T-cell (primary cell): ENCODE measurements around the gene CIC. TPM values are rescaled to one million over a fixed set of nuclear protein-coding genes. Genes with fewer than 3 reads are reported as not detected.
A peak's percentile ranks its signal among the peaks of the same experiment; 100 is the strongest.

Experiments used
- ATAC-seq, 4 experiments: fragments of 200-7000 bp in 3 of 4; fragments of 150-1000 bp in 1 of 4; cut with Tn5 transposase; replicated peaks in 1 of 4; 1 replicate in 3 of 4; 2 replicates in 1 of 4; pipeline ENCODE4 v1.10.0; 2021; ENCODE audit warnings: moderate library complexity in 3 of 4, mild to moderate bottlenecking in 2 of 4, moderate number of reproducible peaks in 1 of 4
- CTCF ChIA-PET, 2 donors: fragments of 300-600 bp; sonication (Branson Sonifier 250); formaldehyde crosslinking; loops; one replicate each; lab custom pipeline; 2022; ENCODE audit warnings: antibody characterized with exemption in 2 of 2; lab: Charles Lee
- POLR2A ChIA-PET, 2 donors: fragments of 300-600 bp; sonication (Branson Sonifier 250); formaldehyde crosslinking; loops; one replicate each; lab custom pipeline; 2022; ENCODE audit warnings: antibody characterized with exemption in 2 of 2; lab: Charles Lee
- DNase-seq, 35 experiments: peaks; one replicate each; pipeline versions ENCODE4 v3.0.0 to v3.0.0-alpha.2; 2013 to 2023
- H3K27ac ChIP-seq: one replicate; pipeline ENCODE4 v1.5.1; 2013; ENCODE audit warnings: low read length
- H3K27me3 ChIP-seq, 2 experiments: replicated peaks in 1 of 2; 1 replicate in 1 of 2; 2 replicates in 1 of 2; pipeline versions ENCODE4 v1.6.1 to v1.7.0; 2013; ENCODE audit warnings: low read length in 1 of 2, mixed read lengths in 1 of 2; ENCODE audit not compliant: control insufficient read depth in 2 of 2, insufficient read depth in 2 of 2; ENCODE audit errors: extremely low read depth in 1 of 2
- H3K36me3 ChIP-seq, 2 donors: 1 replicate in 1 of 2; 2 replicates in 1 of 2; pipeline versions ENCODE4 v1.6.1 to v1.7.0; 2013; ENCODE audit warnings: low read length in 1 of 2; ENCODE audit not compliant: control insufficient read depth in 2 of 2, insufficient read depth in 1 of 2; ENCODE audit errors: extremely low read depth in 1 of 2
- H3K4me1 ChIP-seq, 2 experiments: 1 replicate in 1 of 2; 2 replicates in 1 of 2; pipeline versions ENCODE4 v1.6.1 to v1.7.0; 2013; ENCODE audit warnings: low read length in 2 of 2, mixed read lengths in 1 of 2; ENCODE audit not compliant: insufficient read depth in 2 of 2, control insufficient read depth in 1 of 2; ENCODE audit errors: extremely low read depth in 1 of 2
- H3K4me3 ChIP-seq, 2 donors: 1 replicate in 1 of 2; 2 replicates in 1 of 2; pipeline versions ENCODE4 v1.5.1 to v1.7.0; 2013; ENCODE audit warnings: mild to moderate bottlenecking in 2 of 2, low read length in 1 of 2, moderate library complexity in 1 of 2; ENCODE audit not compliant: control insufficient read depth in 1 of 2; ENCODE audit errors: extremely low read depth in 1 of 2
- H3K9me3 ChIP-seq: 2 replicates; pipeline ENCODE4 v1.7.0; 2013
- H3K27ac Mint-ChIP-seq, 2 donors: one replicate each; pipeline ENCODE4 v1.8.0; 2020 to 2021; ENCODE audit warnings: mild to moderate bottlenecking in 2 of 2, mixed read lengths in 2 of 2
- H3K27me3 Mint-ChIP-seq, 2 donors: one replicate each; pipeline ENCODE4 v1.8.0; 2021 to 2022; ENCODE audit warnings: mixed read lengths in 2 of 2
- H3K36me3 Mint-ChIP-seq: one replicate; pipeline ENCODE4 v1.8.0; 2021; ENCODE audit warnings: mixed read lengths
- H3K4me1 Mint-ChIP-seq, 3 donors: one replicate each; pipeline ENCODE4 v1.8.0; 2020 to 2022; ENCODE audit warnings: mixed read lengths in 3 of 3, mild to moderate bottlenecking in 1 of 3
- H3K4me3 Mint-ChIP-seq, 3 donors: one replicate each; pipeline ENCODE4 v1.8.0; 2020 to 2022; ENCODE audit warnings: mild to moderate bottlenecking in 3 of 3, mixed read lengths in 3 of 3, moderate library complexity in 3 of 3
- H3K9me3 Mint-ChIP-seq, 3 donors: one replicate each; pipeline ENCODE4 v1.8.0; 2020 to 2022; ENCODE audit warnings: mixed read lengths in 3 of 3
- WGBS: methylation state at CpG from one replicate; pipeline ENCODE4 v1.1.5; 2013; ENCODE audit warnings: missing lambda C conversion rate; ENCODE audit not compliant: insufficient coverage; 5-methylcytosine and 5-hydroxymethylcytosine counted together
- total RNA-seq, 35 experiments: library from RNA in 6 of 35; stranded (reverse) in 6 of 35; fragments of 120-200 nt in 1 of 35; gene quantifications; one replicate each; pipeline versions ENCODE4 v1.2.1 to v1.2.4 and lab custom pipeline; 2013 to 2026

CIC gene
- total RNA-seq, 5 donors from 2014 or later (not counting 1 experiment from before 2014, with no cell fraction given), result 93.9 to 110 (median 104) TPM

- Histone ChIP-seq H3K4me3 (peak overlapping the region; percentile 60 to 98), H3K27ac (peak overlapping the region; percentile 95), H3K27me3 (no peaks in the 10 kb centered on the region), H3K9me3 (no peaks in the 10 kb centered on the region), H3K36me3 (peaks cover 0 to 2% of the 10 kb centered on the region in 2 donors), H3K4me1 (peaks cover 30 to 79% of the 10 kb centered on the region in 2 experiments)
- peaks cover 3% of the 10 kb centered on the region for H3K36me3 Mint-ChIP-seq
- DNase-seq (peak in 2 of 35 experiments; percentile 43 to 46), ATAC-seq (no peak)
- no peaks in the 10 kb centered on the region for H3K27me3 Mint-ChIP-seq
- POLR2A ChIA-PET, result no interaction called here
- CTCF ChIA-PET, result interaction anchor here in 1 of 2 donors (0.7 kb wide), 1 partner anchor 421 kb away, joined by 3 read pairs; the partner anchor contains the start of gene RPS19
- 0% methylated on average over 3 of the region's 20 CpGs for WGBS
- peaks cover 39 to 57% (median 46%) of the 10 kb centered on the region in 3 donors for H3K4me1 Mint-ChIP-seq
- H3K27ac Mint-ChIP-seq, result no peak overlapping the region
- H3K9me3 Mint-ChIP-seq, result no peaks in the 10 kb centered on the region
- peak overlapping the region in 2 of 3 donors; percentile 60 to 66 for H3K4me3 Mint-ChIP-seq
These were observed 11.7 kb downstream of the CIC start for GRCh38 chr19:42280815-42281145.

- POLR2A ChIA-PET, result no interaction called here
- H3K9me3 ChIP-seq, result no peaks in the 10 kb centered on the region
- 20% methylated on average over 20 of the region's 25 CpGs for WGBS
- peaks cover 33 to 79% of the 10 kb centered on the region in 2 experiments for H3K4me1 ChIP-seq
- Mint-ChIP-seq H3K27ac (no peak overlapping the region), H3K27me3 (no peaks in the 10 kb centered on the region), H3K4me3 (peak overlapping the region in 2 of 3 donors; percentile 60 to 66), H3K36me3 (no peaks in the 10 kb centered on the region), H3K9me3 (no peaks in the 10 kb centered on the region), H3K4me1 (peaks cover 39 to 57% (median 46%) of the 10 kb centered on the region in 3 donors)
- H3K27me3 ChIP-seq, result no peaks in the 10 kb centered on the region
- ATAC-seq (no peak), DNase-seq (peak in 9 of 35 experiments; percentile 13 to 28 (median 22))
- H3K36me3 ChIP-seq, result peaks cover 0 to 2% of the 10 kb centered on the region in 2 donors
- CTCF ChIA-PET, result interaction anchor here in 1 of 2 donors (0.7 to 1.7 kb wide), 2 partner anchors 11 to 421 kb away, joined by 3 to 13 read pairs; partner anchors contain the start of gene RPS19
- H3K4me3 ChIP-seq, result peak overlapping the region; percentile 15 to 98
- peak overlapping the region; percentile 95 for H3K27ac ChIP-seq
These were observed 12.2 kb downstream of the CIC start for GRCh38 chr19:42281146-42281826.

DNA sequence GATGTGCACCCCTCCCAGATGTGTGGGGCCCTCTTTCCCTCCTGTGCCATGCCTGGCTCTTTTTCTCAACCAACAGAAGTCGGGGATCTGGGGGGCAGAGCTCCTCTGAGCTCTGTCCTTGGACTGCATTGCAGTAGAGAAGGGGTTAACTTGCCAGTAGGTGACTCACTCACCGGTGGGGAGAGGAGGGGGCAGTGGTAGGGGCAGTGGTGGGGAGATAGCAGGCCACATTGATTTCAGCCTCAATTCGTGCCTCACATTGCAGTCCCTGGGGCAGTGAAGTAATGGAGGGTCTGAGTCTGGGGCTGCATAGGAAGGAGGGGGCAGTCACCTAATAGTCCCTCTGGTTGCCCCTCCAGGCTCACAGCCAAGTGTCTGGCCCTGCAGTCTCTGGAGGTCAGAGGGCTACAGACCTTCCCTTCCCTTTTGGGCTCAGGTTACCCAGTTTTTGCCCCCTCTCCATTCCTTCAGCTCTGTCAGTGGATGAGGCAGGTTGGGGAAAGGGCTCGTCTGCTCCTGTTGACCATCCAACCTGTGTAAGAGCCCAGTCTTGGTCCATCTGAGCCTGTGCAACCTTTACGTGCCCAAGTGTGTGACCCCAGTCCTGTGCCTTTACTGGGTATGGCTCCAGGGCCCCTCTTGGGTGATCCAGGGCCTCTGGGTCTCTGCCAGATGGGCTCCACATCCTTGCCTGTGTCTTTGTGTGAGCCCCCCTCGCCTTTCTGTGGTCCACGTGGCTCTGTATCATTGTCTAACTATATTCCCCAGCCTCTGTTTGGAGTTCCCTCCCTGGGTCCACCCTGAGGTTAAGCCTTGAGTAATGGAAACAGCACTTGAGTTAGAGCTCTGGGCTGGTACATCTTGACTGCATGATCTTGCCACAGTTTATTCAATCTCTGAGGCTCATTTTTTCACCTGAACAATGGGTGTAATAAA lies 13.0 kb downstream of the CIC start:
- no peak for DNase-seq
- H3K27me3 ChIP-seq, result no peaks in the 10 kb centered on the region
- Mint-ChIP-seq H3K4me1 (peaks cover 38 to 50% (median 39%) of the 10 kb centered on the region in 3 donors), H3K9me3 (no peaks in the 10 kb centered on the region), H3K4me3 (peak overlapping the region in 2 of 3 donors; percentile 58 to 70), H3K27ac (no peak overlapping the region), H3K27me3 (no peaks in the 10 kb centered on the region), H3K36me3 (no peaks in the 10 kb centered on the region)
- WGBS, result 50% methylated on average over 5 of the region's 7 CpGs
- H3K36me3 ChIP-seq, result peaks cover 0 to 5% of the 10 kb centered on the region in 2 donors
- ChIA-PET CTCF (interaction anchor here in 1 of 2 donors (1.3 to 1.7 kb wide), 2 partner anchors 11 to 39 kb away, joined by 4 to 13 read pairs; no protein-coding TSS in a partner anchor), POLR2A (interaction anchor here (0.5 to 1.0 kb wide), 5 partner anchors 11 to 337 kb away, joined by 4 to 9 read pairs (median 7); partner anchors contain the start of gene CIC (in 1 of the 2))
- H3K9me3 ChIP-seq, result no peaks in the 10 kb centered on the region
- peaks cover 33 to 76% of the 10 kb centered on the region in 2 experiments for H3K4me1 ChIP-seq
- H3K4me3 ChIP-seq, result no peak overlapping the region
- ATAC-seq, result no peak
- peak overlapping the region; percentile 95 for H3K27ac ChIP-seq

- Mint-ChIP-seq H3K27ac (no peak overlapping the region), H3K27me3 (no peaks in the 10 kb centered on the region), H3K4me1 (peaks cover 38 to 49% (median 39%) of the 10 kb centered on the region in 3 donors), H3K4me3 (peak overlapping the region in 2 of 3 donors; percentile 48 to 70), H3K9me3 (no peaks in the 10 kb centered on the region), H3K36me3 (peaks cover 3% of the 10 kb centered on the region)
- 24% methylated on average over 3 of the region's 4 CpGs for WGBS
- H3K9me3 ChIP-seq, result no peaks in the 10 kb centered on the region
- H3K4me3 ChIP-seq, result peak overlapping the region in 1 of 2 donors; percentile 60
- ChIA-PET POLR2A (interaction anchor here (0.5 to 1.0 kb wide), 5 partner anchors 12 to 338 kb away, joined by 4 to 9 read pairs (median 7); partner anchors contain the start of gene CIC (in 1 of the 2)), CTCF (interaction anchor here in 1 of 2 donors (1.3 to 1.7 kb wide), 2 partner anchors 12 to 40 kb away, joined by 4 to 13 read pairs; no protein-coding TSS in a partner anchor)
- DNase-seq (peak in 1 of 35 experiments; percentile 24), ATAC-seq (no peak)
- peak overlapping the region; percentile 95 for H3K27ac ChIP-seq
- peaks cover 2 to 12% of the 10 kb centered on the region in 2 donors for H3K36me3 ChIP-seq
- peaks cover 33 to 72% of the 10 kb centered on the region in 2 experiments for H3K4me1 ChIP-seq
- H3K27me3 ChIP-seq, result no peaks in the 10 kb centered on the region
These were observed 13.8 kb downstream of the CIC start for GRCh38 chr19:42282819-42283187.

GRCh38 chr19:42283188-42284065 lies 14.4 kb downstream of the CIC start:
- peak overlapping the region; percentile 95 for H3K27ac ChIP-seq
- peak overlapping the region; percentile 49 to 60 for H3K4me3 ChIP-seq
- peaks cover 33 to 66% of the 10 kb centered on the region in 2 experiments for H3K4me1 ChIP-seq
- Mint-ChIP-seq H3K36me3 (peaks cover 3% of the 10 kb centered on the region), H3K4me3 (no peak overlapping the region), H3K27ac (no peak overlapping the region), H3K4me1 (peaks cover 34 to 45% (median 38%) of the 10 kb centered on the region in 3 donors), H3K9me3 (no peaks in the 10 kb centered on the region), H3K27me3 (no peaks in the 10 kb centered on the region)
- no peaks in the 10 kb centered on the region for H3K9me3 ChIP-seq
- DNase-seq (peak; percentile 90 to 98 (median 96)), ATAC-seq (peak; percentile 69 to 78 (median 72))
- H3K36me3 ChIP-seq, result peaks cover 3 to 19% of the 10 kb centered on the region in 2 donors
- ChIA-PET POLR2A (interaction anchor here in 1 of 2 donors (0.6 to 1.0 kb wide), 2 partner anchors 13 to 15 kb away, joined by 6 to 7 read pairs; partner anchors contain the start of gene CIC), CTCF (interaction anchor here in 1 of 2 donors (1.3 kb wide), 1 partner anchor 41 kb away, joined by 4 read pairs; no protein-coding TSS in a partner anchor)
- WGBS, result under 1% methylated on average over 38 of the region's 74 CpGs
- H3K27me3 ChIP-seq, result no peaks in the 10 kb centered on the region
